ENCODE results near the gene AP1G1. TPM values are rescaled to one million over a fixed set of nuclear protein-coding genes. Genes with fewer than 3 reads are reported as not detected.
"Not testable (repeated sequence)": the region's sequence is repeated elsewhere in the genome, so short reads cannot be mapped to it uniquely, and the experiment has no call there.

Gene AP1G1
- total and polyA plus RNA-seq, 12 donors = 22.8 to 132 (median 82.8) TPM

DNA sequence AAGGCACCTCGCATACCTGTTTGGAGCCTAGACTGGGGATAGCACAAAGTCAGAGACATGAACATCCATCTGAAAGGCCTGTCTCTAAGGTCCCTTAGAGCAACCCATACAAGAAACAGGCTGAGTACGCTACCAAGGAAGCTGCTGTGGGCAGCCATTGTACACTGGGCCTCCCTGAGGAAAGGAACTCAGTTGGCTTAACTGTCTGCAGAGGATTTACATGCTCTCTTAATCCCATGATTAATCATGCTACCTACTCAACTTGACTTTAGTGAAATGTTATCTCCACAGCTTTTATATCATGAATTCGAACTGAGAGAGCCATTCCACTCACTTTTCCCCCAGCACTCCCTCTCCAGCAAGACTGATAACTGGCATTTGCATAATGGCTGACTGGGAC, 110.1 kb downstream of the AP1G1 start:
- no peaks in the 10 kb centered on the region for H3K9me3 ChIP-seq (replicated peaks in 1 of 3)
- no peaks in the 10 kb centered on the region for H3K36me3 ChIP-seq (replicated peaks in 1 of 2)
- TF ChIP-seq, protein P1, sequence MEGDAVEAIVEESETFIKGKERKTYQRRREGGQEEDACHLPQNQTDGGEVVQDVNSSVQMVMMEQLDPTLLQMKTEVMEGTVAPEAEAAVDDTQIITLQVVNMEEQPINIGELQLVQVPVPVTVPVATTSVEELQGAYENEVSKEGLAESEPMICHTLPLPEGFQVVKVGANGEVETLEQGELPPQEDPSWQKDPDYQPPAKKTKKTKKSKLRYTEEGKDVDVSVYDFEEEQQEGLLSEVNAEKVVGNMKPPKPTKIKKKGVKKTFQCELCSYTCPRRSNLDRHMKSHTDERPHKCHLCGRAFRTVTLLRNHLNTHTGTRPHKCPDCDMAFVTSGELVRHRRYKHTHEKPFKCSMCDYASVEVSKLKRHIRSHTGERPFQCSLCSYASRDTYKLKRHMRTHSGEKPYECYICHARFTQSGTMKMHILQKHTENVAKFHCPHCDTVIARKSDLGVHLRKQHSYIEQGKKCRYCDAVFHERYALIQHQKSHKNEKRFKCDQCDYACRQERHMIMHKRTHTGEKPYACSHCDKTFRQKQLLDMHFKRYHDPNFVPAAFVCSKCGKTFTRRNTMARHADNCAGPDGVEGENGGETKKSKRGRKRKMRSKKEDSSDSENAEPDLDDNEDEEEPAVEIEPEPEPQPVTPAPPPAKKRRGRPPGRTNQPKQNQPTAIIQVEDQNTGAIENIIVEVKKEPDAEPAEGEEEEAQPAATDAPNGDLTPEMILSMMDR (IDR thresholded peaks at IDR 0.05) = no peak
- no peak for TF ChIP-seq POLR2A (IDR thresholded peaks at IDR 0.05)
- H3K4me3 ChIP-seq = no peak overlapping the region
- no peak for DNase-seq
- no peaks in the 10 kb centered on the region for H3K4me1 ChIP-seq (replicated peaks in 1 of 2)
- 87 to 94% (median 93%) methylated on average over 2 to 3 of the region's 3 CpGs for WGBS, 4 donors
- intact Hi-C loops (cut with DNase I) = no loop called here
- H3K27ac ChIP-seq = no peak overlapping the region
- H3K27me3 ChIP-seq = no peaks in the 10 kb centered on the region

DNA sequence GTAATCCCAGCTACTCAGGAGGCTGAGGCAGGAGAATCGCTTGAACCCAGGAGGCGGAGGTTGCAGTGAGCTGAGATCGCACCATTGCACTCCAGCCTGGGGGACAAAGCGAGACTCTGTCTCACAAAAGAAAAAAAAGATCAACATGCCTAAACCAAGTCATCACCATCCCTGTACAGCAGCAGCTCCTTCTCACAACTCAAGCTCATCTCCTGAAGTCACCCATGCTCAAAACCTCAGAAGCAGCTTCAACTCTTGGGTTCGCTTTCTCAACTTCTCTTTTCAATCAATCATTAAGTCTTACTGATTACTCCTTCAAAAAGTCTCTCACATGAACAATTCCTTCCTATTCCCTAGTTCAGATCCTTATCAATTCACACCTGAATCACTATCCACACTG, 115.5 kb downstream of the AP1G1 start:
- 89 to 98% (median 93%) methylated on average over 5 of the region's 5 CpGs for WGBS, 4 donors
- Histone ChIP-seq H3K36me3 (replicated peaks in 1 of 2) (peaks cover 0 to 12% of the 10 kb centered on the region in 2 donors), H3K27me3 (no peaks in the 10 kb centered on the region), H3K4me3 (no peak overlapping the region), H3K4me1 (replicated peaks in 1 of 2) (no peaks in the 10 kb centered on the region), H3K9me3 (replicated peaks in 1 of 3) (no peaks in the 10 kb centered on the region), H3K27ac (no peak overlapping the region)
- DNase-seq = no peak
- intact Hi-C loops (cut with DNase I) = no loop called here
- TF ChIP-seq, protein P1 (IDR thresholded peaks at IDR 0.05) = no peak
- TF ChIP-seq POLR2A (IDR thresholded peaks at IDR 0.05) = no peak

DNA sequence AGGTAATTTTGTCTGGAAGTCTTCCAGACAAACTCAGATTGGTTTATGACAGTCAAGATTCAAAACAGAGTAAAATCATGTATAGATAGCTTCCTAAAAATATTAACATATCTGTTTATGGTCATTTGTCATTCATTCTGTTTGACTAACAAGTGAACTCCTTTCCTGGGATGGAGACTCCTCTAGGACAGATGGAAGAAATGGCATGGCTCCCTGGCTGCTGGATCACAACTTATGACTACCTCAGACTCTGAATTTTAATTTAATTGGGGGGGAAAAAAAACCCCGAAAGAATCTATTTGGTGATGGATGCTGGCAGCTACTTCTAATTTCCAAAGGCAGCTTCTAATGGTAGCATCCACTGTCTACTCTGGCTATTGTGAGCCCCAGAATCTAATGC, 118.7 kb downstream of the AP1G1 start:
- Histone ChIP-seq H3K9me3 (replicated peaks in 1 of 3) (no peaks in the 10 kb centered on the region), H3K4me1 (replicated peaks in 1 of 2) (no peaks in the 10 kb centered on the region), H3K27ac (no peak overlapping the region), H3K4me3 (no peak overlapping the region), H3K27me3 (no peaks in the 10 kb centered on the region), H3K36me3 (replicated peaks in 1 of 2) (peaks cover 0 to 12% of the 10 kb centered on the region in 2 donors)
- intact Hi-C loops (cut with DNase I) = no loop called here
- no peak for TF ChIP-seq POLR2A (IDR thresholded peaks at IDR 0.05)
- TF ChIP-seq, protein P1 (IDR thresholded peaks at IDR 0.05) = no peak
- 0 to 64% (median 0%) methylated on average over 1 of the region's 1 CpG; no CpG with 5 or more reads in 1 of the 4 donors for WGBS, 4 donors
- DNase-seq = no peak

DNA sequence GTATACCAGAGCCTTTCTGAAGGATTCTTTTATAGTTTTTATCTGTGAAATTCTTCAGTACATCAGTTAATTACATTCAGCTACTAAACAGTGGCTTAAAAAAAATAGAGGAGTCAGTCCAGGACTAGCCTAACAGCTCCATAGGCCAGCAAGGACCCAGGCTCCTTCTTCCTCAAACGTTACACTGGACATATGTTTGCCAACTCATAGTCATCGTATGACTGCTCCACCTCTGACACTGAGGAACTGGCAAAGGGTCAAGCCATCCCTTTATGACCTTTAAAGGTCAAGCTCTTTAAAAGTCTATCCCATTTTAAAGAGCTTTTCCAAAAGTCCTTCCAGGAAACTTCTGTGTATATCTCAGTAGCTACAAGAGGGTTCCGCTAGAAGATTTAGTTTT, 120.8 kb downstream of the AP1G1 start:
- Histone ChIP-seq H3K4me1 (replicated peaks in 1 of 2) (no peaks in the 10 kb centered on the region), H3K9me3 (replicated peaks in 1 of 3) (no peaks in the 10 kb centered on the region), H3K36me3 (replicated peaks in 1 of 2) (peaks cover 0 to 12% of the 10 kb centered on the region in 2 donors), H3K4me3 (no peak overlapping the region), H3K27ac (no peak overlapping the region), H3K27me3 (no peaks in the 10 kb centered on the region)
- DNase-seq = no peak
- WGBS, 4 donors = 53 to 70% (median 65%) methylated on average over 3 of the region's 3 CpGs
- TF ChIP-seq POLR2A (IDR thresholded peaks at IDR 0.05) = no peak
- TF ChIP-seq, protein P1 (IDR thresholded peaks at IDR 0.05) = no peak
- intact Hi-C loops (cut with DNase I) = no loop called here

GRCh38 chr16:71684280-71684679, 124.4 kb downstream of the AP1G1 start:
- H3K27me3 ChIP-seq; intact Hi-C loops (cut with DNase I); H3K36me3 ChIP-seq (replicated peaks in 1 of 2); H3K4me1 ChIP-seq (replicated peaks in 1 of 2); H3K9me3 ChIP-seq (replicated peaks in 1 of 3); DNase-seq; H3K4me3 ChIP-seq; H3K27ac ChIP-seq: not testable (repeated sequence)
- 92 to 99% (median 97%) methylated on average over 12 of the region's 12 CpGs for WGBS, 4 donors
